Urinary bladder (tissue), 4 donors: ENCODE results near the gene P2RY2. TPM values are rescaled to one million over a fixed set of nuclear protein-coding genes. Genes with fewer than 3 reads are reported as not detected.
"Not testable (repeated sequence)": the region's sequence is repeated elsewhere in the genome, so short reads cannot be mapped to it uniquely, and the experiment has no call there.

ENCODE experiments used
- DNase-seq: peaks from one replicate; pipeline ENCODE4 v3.0.0-alpha.2; 2015; ENCODE audit errors: extremely low spot score
- H3K27ac ChIP-seq: one replicate; pipeline ENCODE4 v1.5.1; 2013; ENCODE audit warnings: low read depth, mild to moderate bottlenecking, moderate library complexity
- H3K36me3 ChIP-seq: one replicate; pipeline ENCODE4 v1.6.1; 2013; ENCODE audit warnings: mild to moderate bottlenecking, moderate library complexity; ENCODE audit not compliant: insufficient read depth
- H3K4me1 ChIP-seq: one replicate; pipeline ENCODE4 v1.6.1; 2013; ENCODE audit warnings: mild to moderate bottlenecking, moderate library complexity; ENCODE audit not compliant: insufficient read depth
- H3K4me3 ChIP-seq: one replicate; pipeline ENCODE4 v1.5.1; 2013; ENCODE audit warnings: low read depth, low read length
- WGBS: extraction: QIAGEN DNeasy Blood & Tissue Kit; methylation state at CpG from one replicate; pipeline ENCODE4 v1.1.7; 2013; 5-methylcytosine and 5-hydroxymethylcytosine counted together
- polyA plus RNA-seq: library from polyadenylated mRNA; stranded (reverse); fragments of 200-250 nt; gene quantifications from one replicate; pipeline ENCODE4 v1.2.3, GENCODE V29; 2013
- total RNA-seq: library from RNA; depleted of rRNA; stranded (reverse); fragments of >200 nt; gene quantifications from one replicate; pipeline ENCODE4 v1.2.3, GENCODE V29; 2014
- donor health status: healthy with polysubstance abuse.
- donor health status: healthy.

P2RY2 gene
- total and polyA plus RNA-seq, 2 donors, result 1.8 to 2.3 TPM

DNA sequence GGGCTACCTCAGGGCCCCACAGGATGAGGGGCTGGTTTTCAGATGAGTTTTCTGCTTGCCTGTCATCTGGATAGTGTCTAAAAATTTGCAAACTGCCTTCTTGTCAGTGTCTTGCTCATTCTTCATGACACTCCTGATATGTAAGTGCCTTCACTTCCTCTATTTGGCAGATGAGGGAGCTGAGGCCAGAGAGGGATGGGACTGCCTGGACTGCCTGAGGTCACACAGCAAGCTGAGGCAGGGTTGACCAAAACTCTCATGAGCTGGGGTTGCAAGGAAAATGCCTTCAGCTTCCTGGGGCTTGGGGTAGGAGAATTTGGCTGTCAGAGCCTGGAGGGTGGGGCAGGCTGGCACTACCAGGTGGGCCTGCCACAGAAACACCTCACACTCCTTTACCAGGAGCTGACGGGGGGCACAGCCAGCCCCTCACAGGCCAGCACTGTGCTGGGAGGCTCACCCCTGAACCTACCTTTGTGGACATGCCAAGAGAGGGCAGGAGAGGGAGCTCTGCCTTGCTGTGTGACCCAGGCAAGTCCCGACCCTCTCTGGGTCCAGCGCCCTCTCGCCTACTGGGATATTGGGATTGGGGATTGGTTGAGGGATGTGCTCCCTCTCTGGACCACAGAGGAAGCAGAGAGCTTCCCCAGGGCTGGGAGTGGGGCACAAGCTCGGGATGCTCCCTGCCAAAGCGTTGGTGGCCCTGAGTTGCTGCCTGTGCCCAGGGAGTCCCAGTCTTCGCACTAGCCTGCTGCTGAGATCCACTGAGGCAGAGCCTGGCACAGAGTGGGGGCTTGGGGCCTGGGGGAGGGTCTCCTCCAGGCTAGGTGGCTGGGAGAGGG, 52.2 kb downstream of the P2RY2 start:
- no peaks in the 10 kb centered on the region for H3K4me1 ChIP-seq

DNA sequence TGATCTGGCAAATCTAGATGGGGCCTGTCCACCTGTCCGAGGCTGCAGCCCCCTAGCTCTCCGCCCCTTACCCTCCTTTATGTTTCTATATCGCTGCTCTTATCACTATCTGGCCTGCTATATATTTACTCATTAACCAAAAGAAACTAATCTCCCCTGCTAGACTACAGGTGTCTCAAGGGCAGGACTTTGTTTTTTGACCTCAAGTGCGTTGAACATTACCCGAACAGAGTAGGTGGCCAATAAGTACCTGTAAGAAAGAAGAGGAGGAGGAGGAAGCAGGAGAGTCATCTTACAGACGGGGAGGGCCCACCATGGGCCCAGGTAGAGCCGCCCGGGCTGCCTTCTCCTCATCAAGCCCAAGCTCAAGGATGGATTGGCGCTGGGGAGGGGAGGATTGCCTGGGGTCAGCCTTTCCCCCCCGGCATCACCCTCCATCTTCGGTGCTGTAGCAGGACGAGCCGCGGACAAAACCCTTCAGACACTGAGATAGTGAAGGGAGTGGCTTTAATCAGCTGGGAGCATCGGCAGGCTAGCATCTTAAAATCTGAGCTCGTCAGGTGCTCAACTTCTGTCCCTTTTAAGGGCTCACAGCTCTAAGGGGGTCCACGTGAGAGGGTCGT, 52.9 kb downstream of the P2RY2 start:
- Histone ChIP-seq H3K36me3 (no peaks in the 10 kb centered on the region), H3K4me3 (no peak overlapping the region), H3K27ac (no peak overlapping the region), H3K4me1 (no peaks in the 10 kb centered on the region)
- 75% methylated on average over 18 of the region's 18 CpGs for WGBS
- DNase-seq, result no peak

More for the DNA sequence above, 52.2 kb downstream of the P2RY2 start:
- DNase-seq, result no peak
- Histone ChIP-seq H3K27ac (no peak overlapping the region), H3K4me3 (no peak overlapping the region), H3K36me3 (no peaks in the 10 kb centered on the region)
- whole genome bisulfite sequencing, result 93% methylated on average over 7 of the region's 7 CpGs

DNA sequence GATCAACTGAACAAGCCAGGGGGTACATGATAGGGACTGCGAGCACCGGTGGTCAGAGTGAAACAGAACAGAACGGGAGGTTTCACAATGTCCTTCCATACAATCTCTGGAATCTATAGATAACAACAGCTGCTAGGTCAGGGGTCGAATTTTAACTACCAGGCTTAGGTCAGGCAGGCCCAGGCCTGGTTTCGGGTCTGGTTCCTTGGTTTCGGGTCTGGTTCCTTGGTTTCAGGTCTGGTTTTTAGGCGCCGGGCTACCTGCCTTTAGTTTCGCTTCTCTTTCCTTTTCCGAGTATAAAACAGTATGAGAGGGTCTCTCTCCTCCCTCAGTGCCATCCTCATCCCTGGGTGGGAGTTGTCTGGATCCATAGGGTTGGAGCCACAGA, 53.4 kb downstream of the P2RY2 start:
- not testable (repeated sequence) for H3K27ac ChIP-seq, DNase-seq, H3K4me3 ChIP-seq, H3K36me3 ChIP-seq, H3K4me1 ChIP-seq
- 79% methylated on average over 10 of the region's 10 CpGs for WGBS

DNA sequence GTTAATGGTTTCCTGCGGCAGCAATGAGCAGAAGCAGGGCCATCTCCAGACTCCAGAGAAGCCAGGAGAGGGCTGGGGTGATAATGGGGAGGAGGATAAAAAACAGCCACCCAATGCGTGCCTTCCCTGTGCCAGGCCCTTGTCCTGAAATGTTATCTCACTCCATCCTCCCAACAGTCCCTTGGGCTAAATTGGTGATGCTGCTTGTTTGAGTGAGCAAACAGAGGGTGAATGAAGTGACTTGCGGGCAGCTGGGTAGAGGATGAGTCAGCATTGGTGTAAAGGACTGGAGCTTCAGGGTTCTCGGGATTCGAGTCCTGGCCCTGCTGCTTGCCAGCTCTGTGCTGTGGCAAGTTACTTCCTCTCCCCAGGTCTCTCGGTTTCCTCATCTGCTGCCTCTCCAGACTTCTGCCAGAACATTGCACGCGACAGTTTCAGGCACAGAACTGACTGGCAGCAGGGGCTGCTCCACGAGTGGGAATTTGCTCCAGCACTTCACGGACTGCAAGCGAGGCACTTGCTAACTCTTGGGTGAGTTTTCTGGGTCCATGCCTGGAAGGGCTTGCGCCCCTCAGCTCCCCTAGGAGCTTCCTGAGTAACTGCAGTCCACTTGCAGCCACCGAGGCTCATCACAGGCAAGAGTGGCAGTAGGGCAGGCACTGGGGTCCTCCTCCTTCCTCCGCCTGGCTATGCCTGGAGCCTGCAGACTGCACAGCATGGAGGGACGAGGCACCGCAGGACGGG, 54.0 kb downstream of the P2RY2 start, which contains the start of gene P2RY6:
Gene P2RY6, plus strand, starts transcription at position 403 of the 744 bp plus-strand sequence. CDS start 24,181 bp downstream, outside the sequence.
- H3K4me3 ChIP-seq, result no peak within 1 kb of the TSS
- 87% methylated on average over 17 of the region's 17 CpGs for WGBS
- no peaks in the 10 kb centered on the region for H3K4me1 ChIP-seq
- no peaks in the 10 kb centered on the region for H3K36me3 ChIP-seq
- DNase-seq, result no peak
- no peak within 1 kb of the TSS for H3K27ac ChIP-seq

DNA sequence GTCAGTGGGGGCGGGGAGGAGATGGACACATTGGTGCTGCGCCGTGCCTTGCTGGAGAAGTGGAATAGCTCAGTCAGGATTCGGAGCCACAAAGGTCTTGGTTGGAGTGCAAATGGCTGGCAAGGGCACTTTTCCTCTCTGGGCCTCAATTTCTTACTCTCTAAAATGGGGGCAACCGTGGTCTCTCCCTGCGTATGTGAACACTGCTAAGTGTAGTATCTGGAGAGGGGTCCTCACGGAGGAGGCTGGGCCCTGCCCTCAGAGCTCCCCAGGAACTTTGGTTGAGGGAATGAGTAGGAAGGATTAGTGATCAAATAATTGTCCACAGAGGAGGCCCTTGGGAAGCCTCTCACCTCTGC, 54.6 kb downstream of the P2RY2 start:
- no peak overlapping the region for H3K4me3 ChIP-seq
- H3K4me1 ChIP-seq, result no peaks in the 10 kb centered on the region
- WGBS, result 93% methylated on average over 7 of the region's 7 CpGs
- no peak for DNase-seq
- H3K27ac ChIP-seq, result no peak overlapping the region
- H3K36me3 ChIP-seq, result no peaks in the 10 kb centered on the region

DNA sequence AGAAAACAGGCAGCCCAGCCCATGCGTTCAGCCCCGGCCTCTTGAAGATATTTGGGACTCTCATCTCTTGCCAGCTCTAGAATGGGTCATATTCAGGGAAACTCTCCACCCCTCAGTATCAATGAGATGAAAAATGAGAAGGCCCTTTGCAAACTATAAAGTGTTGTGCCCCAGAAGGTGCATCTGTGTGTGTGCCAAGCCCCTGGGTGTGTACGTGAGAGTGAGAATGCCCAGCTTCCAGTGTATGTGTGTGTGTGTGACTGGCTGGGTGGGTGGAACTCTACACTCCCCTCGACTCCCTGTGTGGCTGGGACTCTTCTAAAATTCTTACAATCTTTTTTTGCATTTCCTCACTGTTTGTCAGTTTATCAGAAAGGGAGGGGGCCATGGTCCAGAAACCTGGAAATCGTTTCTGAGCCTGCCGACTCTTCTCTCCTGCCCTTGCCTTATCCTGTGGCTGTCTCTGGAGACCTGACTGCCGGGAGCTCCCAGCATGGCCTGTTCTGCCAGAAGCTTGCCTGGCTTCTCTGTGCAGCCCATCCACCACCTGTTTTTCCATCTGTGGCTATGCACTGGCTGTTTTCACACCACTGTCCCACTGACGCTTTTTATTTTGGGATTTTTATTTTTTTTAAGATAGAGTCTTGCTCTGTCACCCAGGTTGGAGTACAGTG, 55.3 kb downstream of the P2RY2 start:
- Histone ChIP-seq H3K4me3 (no peak overlapping the region), H3K36me3 (no peaks in the 10 kb centered on the region), H3K27ac (no peak overlapping the region), H3K4me1 (no peaks in the 10 kb centered on the region)
- DNase-seq, result no peak
- 61% methylated on average over 8 of the region's 8 CpGs for WGBS

DNA sequence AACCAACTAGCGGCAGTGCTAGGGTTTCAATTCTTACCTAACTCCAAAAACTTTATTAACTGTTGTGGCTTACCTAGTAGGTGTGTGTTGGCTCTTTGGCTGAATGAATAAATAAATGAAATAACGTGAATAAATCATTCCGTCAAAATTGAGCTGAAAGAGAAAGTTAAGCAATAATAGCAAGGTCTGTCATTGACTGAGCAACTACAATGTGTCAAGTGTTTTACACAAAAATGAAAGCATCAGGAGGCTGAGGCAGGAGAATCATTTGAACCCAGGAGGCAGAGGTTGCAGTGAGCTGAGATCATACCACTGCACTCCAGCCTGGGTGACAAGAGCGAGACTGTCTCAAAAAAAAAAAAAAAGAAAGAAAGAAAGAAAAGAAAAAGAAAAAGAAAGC, 56.1 kb downstream of the P2RY2 start:
- not testable (repeated sequence) for H3K4me3 ChIP-seq, H3K4me1 ChIP-seq, H3K36me3 ChIP-seq, DNase-seq, H3K27ac ChIP-seq
- 94% methylated on average over 4 of the region's 4 CpGs for WGBS

DNA sequence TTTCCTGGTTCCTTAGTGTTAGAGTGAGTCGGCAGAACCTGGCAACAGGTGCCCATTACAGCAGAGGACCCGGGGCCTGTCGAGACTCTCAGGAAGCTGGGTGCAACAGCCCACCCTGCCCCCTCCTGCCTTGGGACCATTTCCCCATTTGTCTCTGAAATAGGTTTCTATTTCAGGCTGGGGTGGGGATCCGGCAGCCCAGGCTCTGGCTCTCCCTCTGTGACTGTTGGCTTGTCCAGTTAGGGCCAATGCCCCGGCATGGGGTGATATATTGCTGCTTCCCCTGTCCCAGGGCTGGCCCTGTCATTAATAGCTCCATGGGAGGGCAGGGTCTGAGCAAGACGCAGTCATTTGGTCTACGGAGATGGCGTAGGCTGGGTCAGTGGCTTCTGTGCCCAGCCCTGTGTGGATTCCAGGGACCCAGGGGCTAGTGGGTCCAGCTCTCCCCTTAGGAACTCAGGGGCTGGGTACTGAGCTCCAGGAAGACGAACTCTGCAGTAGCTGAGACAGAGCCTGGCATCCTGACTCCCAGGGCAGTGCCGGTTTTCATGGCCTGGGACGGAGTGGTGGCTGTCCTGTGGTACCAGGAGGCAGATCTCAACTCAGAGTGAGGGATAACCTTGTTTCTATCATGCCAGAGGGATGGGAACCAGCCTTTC, 56.8 kb downstream of the P2RY2 start:
- H3K4me3 ChIP-seq, result no peak overlapping the region
- no peaks in the 10 kb centered on the region for H3K36me3 ChIP-seq
- DNase-seq, result no peak
- H3K4me1 ChIP-seq, result no peaks in the 10 kb centered on the region
- H3K27ac ChIP-seq, result no peak overlapping the region
- WGBS, result 83% methylated on average over 11 of the region's 11 CpGs

DNA sequence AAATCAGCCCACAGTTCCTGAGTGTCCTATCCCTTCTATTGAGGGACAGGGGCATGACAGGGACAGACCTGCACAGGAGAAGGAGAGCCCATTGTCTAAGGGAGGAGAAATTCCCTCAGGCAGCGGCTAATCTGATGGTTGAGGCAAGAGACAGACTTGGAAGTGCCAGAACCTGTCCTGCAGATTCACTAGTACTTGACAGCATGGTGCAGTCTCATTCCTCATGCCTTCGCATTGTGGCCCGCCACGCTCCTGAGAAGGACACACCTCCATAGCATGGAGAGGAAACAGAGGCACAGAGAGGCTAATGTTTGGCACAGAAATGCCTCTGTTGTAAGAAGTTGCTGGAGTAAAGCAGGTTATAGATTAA, 57.3 kb downstream of the P2RY2 start:
- H3K4me1 ChIP-seq, result no peaks in the 10 kb centered on the region
- H3K27ac ChIP-seq, result no peak overlapping the region
- 96% methylated on average over 4 of the region's 4 CpGs for WGBS
- no peak overlapping the region for H3K4me3 ChIP-seq
- H3K36me3 ChIP-seq, result no peaks in the 10 kb centered on the region
- DNase-seq, result no peak

DNA sequence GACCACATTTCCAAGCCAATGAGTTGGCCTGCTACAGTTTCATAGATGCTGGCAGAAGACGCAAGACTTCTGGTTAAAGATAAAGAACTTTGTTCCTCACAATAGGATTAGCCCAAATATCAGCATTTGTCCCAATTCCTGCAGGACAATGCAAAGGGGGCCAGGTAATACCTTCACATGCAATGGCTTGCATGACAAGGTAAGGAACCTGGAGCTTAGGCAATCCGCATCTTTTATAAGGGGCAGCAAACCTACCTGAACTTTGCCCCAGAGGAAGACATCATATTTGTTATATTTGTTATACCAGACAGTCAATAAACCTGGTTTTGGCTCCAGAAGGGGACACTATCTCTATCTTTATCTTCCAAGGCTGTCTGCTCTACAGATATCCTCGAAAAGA, 59.4 kb downstream of the P2RY2 start:
- WGBS, result 80% methylated on average over 3 of the region's 3 CpGs
- no peaks in the 10 kb centered on the region for H3K36me3 ChIP-seq
- H3K4me1 ChIP-seq, result no peaks in the 10 kb centered on the region
- H3K4me3 ChIP-seq, result no peak overlapping the region
- DNase-seq, result no peak
- no peak overlapping the region for H3K27ac ChIP-seq

DNA sequence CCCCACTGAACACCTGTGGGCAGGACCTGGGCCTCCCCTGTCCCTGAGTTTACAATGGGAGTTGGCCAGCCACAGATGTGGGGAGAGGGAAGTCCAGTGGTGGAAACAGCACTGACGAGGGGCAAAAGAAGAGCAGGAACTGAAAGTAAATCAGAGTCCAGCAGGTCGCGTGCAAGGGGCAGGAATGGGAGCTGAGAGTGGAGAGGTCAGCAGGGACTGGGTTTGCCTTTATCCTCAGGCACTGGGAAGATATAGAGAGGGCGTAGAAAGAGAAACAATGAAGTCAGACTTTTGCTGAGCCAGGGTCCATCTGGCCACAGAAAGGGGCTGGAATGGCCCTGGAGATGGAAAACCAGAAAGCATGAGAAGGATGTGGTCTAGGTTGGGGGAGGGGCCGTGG, 62.5 kb downstream of the P2RY2 start:
- no peak overlapping the region for H3K27ac ChIP-seq
- WGBS, result 82% methylated on average over 5 of the region's 5 CpGs
- DNase-seq, result no peak
- H3K4me3 ChIP-seq, result no peak overlapping the region
- no peaks in the 10 kb centered on the region for H3K36me3 ChIP-seq
- H3K4me1 ChIP-seq, result no peaks in the 10 kb centered on the region

DNA sequence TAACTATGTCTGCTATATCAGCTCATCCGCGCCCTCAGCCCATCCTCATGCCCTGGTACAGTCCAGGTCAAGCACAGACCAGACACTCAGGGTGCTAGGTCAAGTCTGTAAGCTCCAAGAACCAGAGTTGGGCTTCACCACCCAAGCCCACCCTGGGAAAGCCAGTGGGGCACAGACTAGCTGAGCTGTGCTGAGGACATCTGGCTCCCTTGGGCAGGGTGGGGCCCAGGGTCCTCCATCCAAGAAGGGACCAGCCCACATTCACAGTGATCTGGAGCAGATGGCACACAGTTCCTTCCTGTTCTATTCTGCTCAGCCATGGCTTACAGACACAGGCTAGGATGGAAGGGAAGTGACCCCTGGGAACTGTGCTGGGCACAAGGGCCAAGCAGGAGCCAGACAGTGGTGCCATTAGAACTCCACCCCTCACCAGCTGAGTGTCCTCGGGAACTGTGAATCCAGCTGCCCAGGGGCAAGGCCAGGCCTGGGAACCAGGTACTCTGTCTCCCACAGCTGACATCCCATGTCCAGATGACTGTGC, 63.2 kb downstream of the P2RY2 start:
- no peak for DNase-seq
- Histone ChIP-seq H3K36me3 (no peaks in the 10 kb centered on the region), H3K27ac (no peak overlapping the region), H3K4me3 (no peak overlapping the region), H3K4me1 (no peaks in the 10 kb centered on the region)
- WGBS, result 88% methylated on average over 3 of the region's 3 CpGs
